ENCODE data around the gene PIK3CA.
"Not testable (repeated sequence)": the region's sequence is repeated elsewhere in the genome, so short reads cannot be mapped to it uniquely, and the experiment has no call there.

Gene PIK3CA

GRCh38 chr3:179147873-179148615, at the start of gene PIK3CA:
PIK3CA (plus strand) TSS chr3:179148357; CDS start chr3:179198826, 50,469 bp downstream.
- in situ Hi-C loops (cut with HindIII; ENCODE audit: low sequenced_read_pairs), result no loop called here

- in situ Hi-C loops (cut with HindIII; ENCODE audit: low sequenced_read_pairs), result no loop called here
Measured at GRCh38 chr3:179098388-179099077, 49.6 kb upstream of the PIK3CA start.

DNA sequence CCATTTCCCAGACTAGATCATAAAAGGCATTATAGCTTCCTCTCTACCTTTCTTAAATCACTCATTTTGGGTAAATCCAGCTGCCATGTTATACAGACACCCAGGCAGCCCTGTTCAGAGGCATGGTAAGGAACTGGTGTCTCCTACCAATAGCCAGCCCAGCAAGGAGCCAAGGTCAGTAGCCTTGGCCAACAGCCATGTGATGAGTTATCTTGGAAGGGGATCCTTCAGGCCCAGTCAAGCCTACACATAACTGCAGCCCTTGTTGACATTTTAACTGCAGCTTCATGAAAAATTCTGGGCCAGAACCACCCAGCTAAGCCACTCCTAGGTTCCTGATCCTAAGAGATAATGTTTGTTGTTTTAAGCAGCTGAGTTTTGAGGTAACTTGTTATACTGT, 47.5 kb upstream of the PIK3CA start:
- in situ Hi-C loops (cut with HindIII; ENCODE audit: low sequenced_read_pairs), result no loop called here

GRCh38 chr3:179105881-179106280, 42.3 kb upstream of the PIK3CA start:
- in situ Hi-C loops (cut with HindIII; ENCODE audit: low sequenced_read_pairs), result loop anchor here (5.0 kb wide), 1 partner anchor 79 kb away; no protein-coding TSS in a partner anchor

GRCh38 chr3:179107617-179108016, 40.5 kb upstream of the PIK3CA start:
- in situ Hi-C loops (cut with HindIII; ENCODE audit: low sequenced_read_pairs), result loop anchor here (5.0 kb wide), 1 partner anchor 80 kb away; no protein-coding TSS in a partner anchor

DNA sequence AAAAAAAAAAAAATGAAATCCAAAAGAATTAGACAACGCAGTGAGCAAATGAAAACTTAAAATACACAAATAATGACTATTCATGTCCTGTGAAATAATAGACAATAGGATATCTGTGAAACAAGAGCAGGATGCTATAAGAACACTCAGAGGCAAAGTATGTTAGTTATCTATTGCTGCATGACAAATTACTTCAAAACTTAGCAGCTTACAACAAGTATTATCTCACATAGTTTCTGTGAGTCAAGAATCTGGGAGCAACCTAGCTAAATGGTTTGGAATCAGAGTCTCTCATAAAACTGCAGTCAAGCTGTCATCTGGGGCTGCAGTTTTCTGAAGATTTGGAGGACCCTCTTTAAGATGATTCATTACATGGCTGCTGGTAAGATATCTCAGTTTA, 40.1 kb upstream of the PIK3CA start:
- in situ Hi-C loops (cut with HindIII; ENCODE audit: low sequenced_read_pairs), result loop anchor here (5.0 kb wide), 1 partner anchor 81 kb away; no protein-coding TSS in a partner anchor

- in situ Hi-C loops (cut with HindIII; ENCODE audit: low sequenced_read_pairs), result no loop called here
Measured at GRCh38 chr3:179113903-179114302, 34.3 kb upstream of the PIK3CA start.

- in situ Hi-C loops (cut with HindIII; ENCODE audit: low sequenced_read_pairs), result not testable (repeated sequence)
Measured at GRCh38 chr3:179115444-179115843, 32.7 kb upstream of the PIK3CA start.

DNA sequence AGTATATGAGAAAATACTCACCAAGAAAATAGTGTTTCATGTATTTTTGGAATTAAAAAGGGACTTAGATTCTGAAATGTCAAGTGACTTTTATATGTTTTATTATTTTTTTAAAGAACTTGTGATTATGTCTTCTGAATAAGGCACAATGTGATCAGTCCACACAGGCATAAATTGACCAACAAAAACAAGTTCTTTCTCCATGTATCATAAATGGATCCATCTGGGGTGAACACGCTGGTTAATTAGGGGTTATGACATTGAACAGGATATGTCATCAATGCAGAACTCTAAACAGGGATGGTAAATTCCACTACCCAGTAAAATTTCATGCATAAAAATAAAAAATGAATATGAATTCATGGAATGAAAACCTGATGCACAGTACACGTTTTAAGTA, 31.3 kb upstream of the PIK3CA start:
- in situ Hi-C loops (cut with HindIII; ENCODE audit: low sequenced_read_pairs), result no loop called here

- in situ Hi-C loops (cut with HindIII; ENCODE audit: low sequenced_read_pairs), result not testable (repeated sequence)
Measured at GRCh38 chr3:179132191-179132890, 15.8 kb upstream of the PIK3CA start.

DNA sequence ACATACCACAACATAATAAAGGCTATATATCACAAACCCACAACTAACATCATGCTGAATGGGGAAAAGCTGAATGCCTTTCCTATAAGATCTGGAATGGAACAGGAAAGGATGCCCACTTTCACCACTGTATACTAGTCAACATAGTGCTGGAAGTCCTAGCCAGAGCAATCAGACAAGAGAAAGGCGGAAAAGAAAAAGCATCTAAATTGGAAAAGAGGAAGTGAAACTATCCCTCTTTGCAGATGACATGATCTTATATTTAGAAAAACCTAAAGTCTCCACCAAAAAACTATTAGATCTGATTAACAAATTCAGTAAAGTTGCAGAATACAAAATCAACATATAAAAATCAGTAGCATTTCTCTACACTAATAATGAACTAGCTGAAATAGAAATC, 14.6 kb upstream of the PIK3CA start:
- in situ Hi-C loops (cut with HindIII; ENCODE audit: low sequenced_read_pairs), result no loop called here

DNA sequence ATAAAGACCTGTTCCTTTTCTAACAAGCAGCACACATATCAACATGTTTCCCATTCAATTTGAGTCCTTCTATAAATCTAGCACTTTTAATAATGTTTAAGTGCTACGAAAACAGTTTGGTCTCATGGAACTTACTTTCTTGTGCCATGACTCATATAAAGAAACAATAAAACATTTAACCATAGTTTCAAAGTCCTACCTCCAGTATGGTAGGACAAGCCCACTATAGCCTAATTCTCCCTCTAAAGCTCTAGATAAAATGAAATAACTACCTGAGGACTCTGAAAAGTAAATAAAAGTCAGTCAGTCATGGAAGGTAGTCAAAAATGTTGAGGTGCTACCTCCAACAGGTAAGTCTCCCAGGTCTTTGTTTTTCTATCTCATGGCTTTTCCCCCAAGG, 12.0 kb upstream of the PIK3CA start:
- in situ Hi-C loops (cut with HindIII; ENCODE audit: low sequenced_read_pairs), result no loop called here

DNA sequence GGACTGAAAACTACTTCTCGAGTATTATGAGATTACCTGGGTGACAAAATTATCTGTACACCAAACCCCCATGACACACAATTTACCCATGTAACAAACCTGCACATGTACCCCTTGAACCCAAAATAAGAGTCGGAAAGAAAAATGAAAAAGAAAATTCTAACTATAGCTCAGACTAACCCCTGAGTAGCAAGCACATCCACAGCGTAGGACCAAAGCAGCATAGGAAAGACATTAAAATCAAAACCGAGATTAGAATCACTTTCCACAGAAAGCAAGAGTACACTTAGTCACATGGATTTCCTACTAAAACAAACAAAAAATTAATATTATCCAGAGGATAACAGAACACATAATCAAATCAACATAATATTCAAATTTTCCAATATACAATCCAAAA, 6.3 kb upstream of the PIK3CA start:
- in situ Hi-C loops (cut with HindIII; ENCODE audit: low sequenced_read_pairs), result no loop called here

- in situ Hi-C loops (cut with HindIII; ENCODE audit: low sequenced_read_pairs), result no loop called here
Measured at GRCh38 chr3:179146911-179147513, 1.1 kb upstream of the PIK3CA start.

GRCh38 chr3:179147514-179147872, 664 bp upstream of the PIK3CA start:
- in situ Hi-C loops (cut with HindIII; ENCODE audit: low sequenced_read_pairs), result no loop called here

DNA sequence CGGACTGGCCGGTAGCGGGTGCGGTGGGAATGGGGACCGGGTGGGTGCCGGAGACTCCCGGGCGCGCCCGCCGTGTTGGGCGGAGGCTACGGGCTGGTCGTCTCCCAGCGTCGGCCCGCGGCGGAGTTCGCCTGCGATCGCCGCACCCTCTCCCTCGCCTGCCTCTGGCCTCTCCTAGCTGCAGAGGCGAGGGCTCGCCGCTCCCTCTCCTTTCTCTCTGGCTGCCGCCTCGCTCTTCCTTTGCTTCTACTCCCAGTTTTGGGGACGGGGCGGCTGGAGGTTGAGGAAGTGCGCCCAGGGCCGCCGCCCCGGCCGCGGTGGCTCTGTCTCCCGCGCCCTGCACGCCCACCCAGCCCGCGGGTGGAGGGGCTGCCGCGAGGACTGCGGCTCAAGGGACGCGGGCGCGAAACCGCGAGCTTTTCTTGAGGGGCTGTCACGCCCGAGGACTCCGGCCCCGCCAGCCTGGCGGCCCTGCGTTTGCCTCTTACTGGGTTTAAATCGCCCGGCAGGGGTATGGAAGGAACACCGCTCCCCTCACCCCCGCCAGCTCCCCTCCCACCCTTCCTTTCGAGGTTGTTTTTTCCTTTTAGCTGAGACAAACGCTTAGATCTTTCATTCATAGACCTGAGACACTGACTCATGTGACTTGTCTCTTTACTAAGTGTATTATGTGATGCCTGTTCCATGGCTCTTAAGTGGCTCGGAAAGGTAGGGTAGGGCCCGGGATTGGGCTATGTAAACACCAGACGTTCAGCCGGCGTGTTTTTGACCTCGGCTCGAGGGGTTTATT, 654 bp downstream of the PIK3CA start:
- in situ Hi-C loops (cut with HindIII; ENCODE audit: low sequenced_read_pairs), result no loop called here

DNA sequence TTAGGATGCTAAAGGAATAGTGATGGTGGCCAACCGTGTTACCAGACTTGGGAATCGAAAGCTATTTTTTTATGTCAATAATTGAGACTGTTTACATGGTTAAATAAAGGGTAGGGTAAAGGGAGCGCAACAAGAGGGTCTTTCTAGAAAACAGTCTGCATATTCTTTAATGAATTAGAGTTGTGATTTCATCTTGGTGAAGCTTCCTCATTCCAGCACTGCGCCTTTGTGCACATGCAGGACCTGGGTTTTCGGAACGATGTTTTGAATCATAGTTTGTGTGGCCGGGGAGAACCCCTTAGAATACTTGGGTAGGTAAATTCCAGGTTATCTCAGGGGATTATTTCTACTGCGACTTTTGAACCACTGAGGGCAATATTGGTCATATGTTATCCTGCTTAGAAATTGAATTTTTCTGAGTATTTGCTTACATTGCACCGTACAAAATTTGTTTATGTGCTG, 1.3 kb downstream of the PIK3CA start:
- in situ Hi-C loops (cut with HindIII; ENCODE audit: low sequenced_read_pairs), result no loop called here

DNA sequence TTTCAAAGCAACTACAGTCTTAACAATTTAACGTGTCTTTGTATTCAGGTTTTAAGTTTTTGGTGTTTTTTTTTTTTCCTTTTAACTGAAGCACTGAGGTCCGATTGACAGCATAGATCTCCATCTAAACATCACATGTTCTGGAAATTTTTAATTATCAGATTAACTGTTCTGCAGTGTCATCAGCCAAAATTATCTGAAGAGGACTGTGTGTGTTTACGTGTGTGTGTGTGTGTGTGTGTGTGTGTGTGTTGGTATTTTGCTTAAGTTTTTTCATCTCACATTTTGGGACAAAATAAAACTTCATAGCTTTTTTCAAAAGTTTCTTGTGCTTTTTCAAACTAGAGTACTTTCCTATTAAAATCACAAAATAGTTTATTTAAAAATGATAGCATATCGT, 1.8 kb downstream of the PIK3CA start:
- in situ Hi-C loops (cut with HindIII; ENCODE audit: low sequenced_read_pairs), result no loop called here

DNA sequence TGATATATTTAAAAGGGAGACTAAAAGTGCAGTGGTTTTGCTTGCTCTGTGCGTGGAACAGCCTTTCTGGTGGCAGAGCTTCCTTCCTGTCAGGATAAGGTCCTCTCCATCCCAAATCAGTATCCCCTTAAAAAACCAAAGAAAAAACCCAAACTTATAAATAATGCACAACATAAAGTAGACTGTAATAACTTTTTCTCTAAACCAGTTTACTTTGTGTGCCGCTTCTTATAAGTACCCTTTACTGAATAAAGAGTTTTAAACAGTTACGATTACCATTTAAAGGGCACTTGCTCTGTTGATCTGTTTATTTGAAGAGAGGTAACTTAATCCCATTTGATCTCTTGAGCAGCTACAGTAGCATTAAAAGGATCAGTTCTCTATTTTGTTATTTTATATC, 2.5 kb downstream of the PIK3CA start:
- in situ Hi-C loops (cut with HindIII; ENCODE audit: low sequenced_read_pairs), result no loop called here

- in situ Hi-C loops (cut with HindIII; ENCODE audit: low sequenced_read_pairs), result no loop called here
Measured at GRCh38 chr3:179151474-179151873, 3.3 kb downstream of the PIK3CA start.
